Stimulated activated CD8-positive, alpha-beta memory T cell treated with anti-CD3 and anti-CD28 coated beads, Interleukin-12 subunit alpha, Interleukin-12 subunit beta, amount 100 ng/mL, for 24 hours (primary cell): ENCODE measurements around the gene AEN.

Experiments used
- DNase-seq: peaks from one replicate; pipeline ENCODE4 v3.0.0-alpha.2; 2020; ENCODE audit errors: extremely low read depth

The AEN gene

DNA sequence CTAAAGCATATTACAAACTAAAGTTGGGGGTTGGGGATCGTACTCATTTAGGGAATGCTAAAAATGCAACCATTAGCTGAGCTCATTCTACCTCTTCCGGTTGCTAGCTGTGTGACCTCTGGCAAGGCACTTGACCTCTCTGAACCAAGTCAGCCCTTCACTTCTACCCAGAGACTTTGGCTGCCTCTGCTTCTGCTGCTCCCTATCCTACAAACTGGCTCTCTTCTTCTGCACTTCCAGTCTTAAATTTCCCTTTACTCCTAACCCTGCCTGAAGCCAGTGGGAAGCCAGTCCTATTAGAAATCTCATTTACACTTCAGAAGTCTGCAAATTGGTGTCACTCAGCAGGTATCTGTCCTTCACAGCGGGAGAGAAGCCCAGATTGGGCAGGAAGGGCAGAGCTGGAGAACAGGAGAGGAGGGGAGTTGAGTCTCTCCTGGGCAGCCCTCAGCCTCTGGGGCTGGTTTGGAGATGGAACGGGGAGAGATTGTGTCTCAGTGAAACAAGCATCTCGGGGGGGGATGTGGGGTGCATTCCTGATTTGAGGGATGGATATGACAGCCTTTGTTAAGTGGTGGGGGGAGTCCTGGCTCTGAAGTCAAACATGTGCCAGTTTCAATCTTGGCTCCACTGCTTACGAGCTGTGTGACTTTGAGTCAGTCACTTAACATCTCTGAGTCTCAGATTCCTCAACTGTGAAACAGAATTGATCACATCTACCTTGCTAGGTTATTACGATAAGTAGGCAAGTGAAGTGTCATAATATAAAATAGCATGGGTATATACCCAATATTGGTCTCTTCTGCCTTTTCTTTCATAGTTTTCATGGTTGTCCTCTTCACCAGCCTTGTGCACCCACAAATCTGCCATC, 7.8 kb upstream of the AEN start:
- no peak for DNase-seq

DNA sequence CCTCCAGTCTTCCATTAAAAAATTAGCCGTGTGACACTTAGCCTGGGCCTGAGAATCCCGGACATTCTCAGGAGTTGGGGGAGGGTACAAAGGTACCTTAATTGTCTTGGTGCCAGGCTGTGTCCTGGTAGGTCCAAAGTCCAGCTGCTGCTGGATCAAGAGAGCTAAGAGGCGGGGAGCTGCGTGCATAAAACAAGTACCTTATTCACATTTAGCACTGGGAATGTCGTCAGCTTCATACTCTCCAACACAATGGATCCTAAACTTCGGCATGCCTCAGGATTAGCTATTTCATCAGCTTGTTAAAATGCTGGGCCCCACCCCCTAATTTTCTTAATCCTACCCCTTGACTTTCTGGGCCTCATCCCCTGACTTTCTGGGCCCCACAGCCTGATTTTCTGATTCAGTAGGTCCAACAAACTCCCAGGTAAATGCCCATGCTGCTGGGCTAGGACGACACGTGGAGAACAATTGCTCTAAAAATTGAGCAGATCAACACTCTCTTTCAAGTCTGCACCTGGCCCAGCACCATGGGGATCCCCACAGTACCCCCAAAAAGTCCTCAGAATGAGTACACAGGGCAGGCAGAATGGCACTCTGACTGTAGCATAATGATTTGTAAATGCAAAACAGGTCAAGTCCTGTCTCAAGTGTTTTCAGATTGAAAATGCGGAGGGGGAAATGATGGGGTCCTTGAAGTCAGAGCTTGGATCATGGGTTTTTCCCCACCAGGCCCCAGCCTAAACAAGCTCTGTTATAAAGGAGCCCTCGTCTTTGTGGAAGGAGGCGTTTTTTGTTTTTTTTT, 5.6 kb upstream of the AEN start:
- no peak for DNase-seq

DNA sequence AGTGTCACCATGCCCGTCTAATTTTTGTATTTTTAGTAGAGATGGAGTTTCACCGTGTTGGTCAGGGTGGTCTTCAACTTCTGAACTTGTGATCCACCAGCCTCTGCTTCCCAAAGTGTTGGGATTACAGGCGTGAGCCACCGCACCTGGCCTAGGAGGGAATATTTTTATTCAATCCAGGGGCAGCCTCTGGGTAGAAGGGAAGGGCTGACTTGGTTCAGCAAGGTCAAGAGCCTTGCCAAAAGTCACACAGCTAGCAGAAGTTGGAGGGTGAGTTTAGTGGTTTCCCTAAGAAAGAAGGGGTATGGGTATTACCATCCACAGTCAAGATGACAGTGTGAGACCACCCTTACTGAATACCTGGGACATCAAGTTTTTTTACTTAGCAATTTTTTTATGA, 4.9 kb upstream of the AEN start:
- DNase-seq = no peak

DNA sequence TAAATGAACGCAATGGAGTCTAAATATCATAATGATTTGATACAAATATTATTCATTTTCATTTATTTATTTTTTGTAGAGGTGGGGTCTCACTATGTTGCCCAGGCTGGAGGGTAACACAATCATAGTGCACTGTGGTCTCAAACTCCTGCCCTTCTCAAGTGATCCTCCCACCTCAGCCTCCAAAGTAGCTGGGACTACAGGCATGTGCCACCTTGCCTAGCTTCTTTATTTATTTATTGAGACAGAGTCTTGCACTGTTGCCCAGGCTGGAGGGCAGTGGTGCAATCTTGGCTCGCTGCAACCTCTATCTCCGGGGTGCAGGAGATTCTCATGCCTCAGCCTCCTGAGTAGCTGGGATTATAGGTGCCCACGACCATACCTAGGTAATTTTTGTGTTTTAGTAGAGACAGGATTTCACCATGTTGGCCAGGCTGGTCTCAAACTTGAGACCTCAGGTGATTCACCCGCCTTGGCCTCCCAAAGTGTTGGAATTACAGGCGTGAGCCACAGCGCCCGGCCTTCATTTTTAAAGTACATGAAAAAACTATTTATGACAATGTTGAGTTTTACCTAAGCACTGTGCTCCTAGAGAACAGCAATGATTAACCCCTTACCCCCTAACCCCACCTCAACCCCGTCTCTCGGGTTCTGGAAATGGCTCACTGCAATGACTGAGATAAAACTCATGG, 4.0 kb upstream of the AEN start:
- no peak for DNase-seq

DNA sequence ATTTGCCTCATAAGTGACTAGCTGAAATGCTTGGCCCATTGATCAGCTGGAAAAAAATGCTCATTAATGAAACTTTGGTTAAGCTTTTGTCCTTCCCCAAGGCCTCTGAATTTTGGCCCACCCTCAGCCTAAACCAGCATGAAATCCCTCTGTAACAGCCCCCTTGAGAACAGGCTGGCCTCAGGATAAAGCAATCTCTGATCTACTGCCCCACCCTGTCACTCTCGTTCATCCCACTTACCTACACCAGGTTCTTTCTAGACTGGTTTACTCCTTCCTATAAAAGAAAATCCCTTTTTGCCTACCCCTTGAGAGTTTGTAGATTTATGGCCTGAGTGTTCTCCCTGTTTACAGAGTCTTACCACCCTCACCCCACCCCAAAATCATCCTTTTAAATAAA, 3.4 kb upstream of the AEN start:
- DNase-seq = no peak

DNA sequence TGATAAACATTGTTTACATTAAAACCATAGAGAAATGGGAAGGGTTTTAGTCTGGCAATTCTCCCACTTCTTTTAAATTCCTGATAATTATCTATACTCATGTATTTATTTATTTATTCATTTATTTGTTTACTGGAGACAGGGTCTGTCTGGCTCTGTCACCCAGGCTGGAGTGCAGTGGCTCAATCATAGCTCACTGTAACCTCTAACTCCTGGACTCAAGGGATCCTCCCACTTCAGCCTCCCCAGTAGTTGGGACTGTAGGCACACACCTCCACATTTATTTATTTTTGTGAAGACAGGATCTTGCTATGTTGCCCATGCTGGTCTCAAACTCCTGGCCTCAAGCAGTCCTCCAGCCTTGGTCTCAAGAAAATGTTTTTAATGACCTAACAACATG, 2.5 kb upstream of the AEN start:
- no peak for DNase-seq

DNA sequence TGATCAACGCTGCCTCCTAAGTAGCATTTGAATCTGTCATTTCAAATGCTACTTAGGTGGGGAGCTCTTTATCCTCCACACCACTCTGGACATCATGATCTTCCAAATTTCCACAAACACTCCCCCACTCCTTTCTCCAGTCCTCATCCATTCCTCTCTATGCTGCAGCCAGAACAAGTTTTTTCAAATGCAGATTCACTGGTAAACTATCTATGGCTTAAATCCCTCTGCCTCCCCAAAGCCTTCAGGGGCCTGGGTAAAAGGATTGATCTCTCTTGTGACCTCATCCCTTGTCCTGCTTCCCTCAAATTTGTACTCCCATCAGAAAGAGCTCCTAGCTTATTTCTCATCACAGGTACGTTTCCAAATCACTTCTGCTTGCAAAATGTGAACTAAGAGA, 1.3 kb upstream of the AEN start:
- no peak for DNase-seq

DNA sequence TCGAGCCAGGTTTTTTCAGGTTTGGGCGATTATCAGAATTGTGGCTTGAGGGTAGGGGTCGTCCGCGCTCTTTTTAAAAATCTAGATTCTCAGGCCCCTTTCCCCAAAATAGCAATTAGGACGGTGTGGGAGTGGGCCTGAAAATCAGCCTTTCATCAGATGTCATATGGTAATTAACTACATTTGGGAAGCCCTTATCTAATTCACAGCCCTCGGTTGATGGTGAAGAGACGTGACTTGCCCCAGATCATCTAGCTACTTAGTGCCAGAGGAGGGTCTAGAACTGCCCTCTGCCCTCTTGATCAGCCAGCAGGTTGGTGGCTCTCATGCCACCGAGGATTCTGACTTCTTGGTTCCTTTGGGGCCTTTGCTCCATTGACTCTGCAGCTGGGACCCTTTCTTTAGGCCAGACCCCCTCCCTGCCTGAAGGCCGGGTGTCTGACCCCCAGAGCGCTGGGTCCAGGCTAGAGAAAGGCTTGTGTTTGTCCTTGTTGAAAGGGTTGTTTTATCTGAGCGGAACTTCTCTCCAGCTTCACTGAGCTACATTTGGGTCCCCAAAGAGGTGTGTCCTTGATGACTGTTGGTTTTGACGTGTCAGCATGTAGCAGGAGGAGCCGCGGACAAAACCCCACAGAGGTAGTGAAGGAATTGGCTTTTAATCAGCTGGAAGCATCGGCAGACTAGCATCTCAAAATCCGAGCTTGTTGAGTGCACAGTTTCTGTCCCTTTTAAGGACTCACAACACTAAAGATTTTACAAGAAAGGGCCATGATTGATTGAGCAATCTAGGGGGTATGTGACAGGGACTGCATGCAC, 857 bp downstream of the AEN start:
- no peak for DNase-seq

DNA sequence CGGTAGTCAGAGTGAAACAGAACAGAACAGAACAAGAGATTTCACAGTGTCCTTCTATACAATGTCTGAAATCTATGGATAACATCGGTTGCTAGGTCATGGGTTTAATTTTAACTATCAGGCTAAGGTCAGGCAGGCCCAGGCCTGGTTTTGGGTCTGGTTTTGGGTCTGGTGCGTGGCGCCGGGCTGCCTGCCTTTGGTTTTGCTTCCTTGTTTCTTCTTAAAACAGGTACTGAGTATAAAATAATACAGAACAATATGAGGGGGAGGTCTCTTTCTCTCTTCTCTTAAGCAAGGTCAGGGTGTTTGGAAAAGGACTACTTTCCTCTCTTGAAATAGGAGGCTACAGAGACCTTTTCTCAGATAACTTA, 1.4 kb downstream of the AEN start:
- DNase-seq = no peak

DNA sequence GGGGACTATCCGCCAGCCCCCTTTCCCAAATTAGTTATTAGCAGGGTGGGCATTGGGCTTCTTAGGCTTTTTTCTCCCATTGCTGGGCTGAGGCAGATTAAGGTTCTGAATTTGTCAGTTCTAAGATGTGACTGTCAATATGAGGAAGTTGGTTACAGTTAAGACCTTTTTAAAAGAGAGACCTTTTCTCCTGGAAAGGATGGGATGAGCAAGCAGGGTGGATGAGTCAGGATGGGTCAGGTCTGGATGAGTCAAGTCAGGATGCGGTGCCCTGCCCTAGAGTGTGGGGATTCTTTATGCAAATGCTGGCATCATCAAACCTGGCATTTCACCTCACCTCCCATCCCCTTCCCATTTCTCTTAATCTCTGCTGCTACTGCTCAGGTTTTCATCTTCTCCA, 1.9 kb downstream of the AEN start:
- no peak for DNase-seq

DNA sequence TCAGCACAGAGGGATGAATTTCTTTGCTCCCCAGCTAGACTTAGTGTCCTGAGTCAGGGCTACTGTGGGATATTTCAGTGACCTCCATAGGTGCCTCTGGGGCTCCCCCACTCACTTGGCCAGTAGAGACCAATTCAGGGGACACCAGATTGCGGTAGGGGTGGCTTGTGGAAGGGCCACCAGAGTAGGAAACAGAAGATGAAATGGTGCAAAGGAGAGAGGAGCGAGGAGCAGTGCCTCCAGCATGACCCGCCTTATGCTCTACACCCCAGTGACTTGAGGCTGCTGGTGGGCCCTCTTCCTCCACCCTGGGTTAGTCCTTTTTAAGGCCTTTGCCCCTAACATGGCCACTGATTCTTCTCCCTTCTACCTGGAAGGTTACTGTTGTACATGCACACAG, 2.5 kb downstream of the AEN start:
- DNase-seq = no peak

DNA sequence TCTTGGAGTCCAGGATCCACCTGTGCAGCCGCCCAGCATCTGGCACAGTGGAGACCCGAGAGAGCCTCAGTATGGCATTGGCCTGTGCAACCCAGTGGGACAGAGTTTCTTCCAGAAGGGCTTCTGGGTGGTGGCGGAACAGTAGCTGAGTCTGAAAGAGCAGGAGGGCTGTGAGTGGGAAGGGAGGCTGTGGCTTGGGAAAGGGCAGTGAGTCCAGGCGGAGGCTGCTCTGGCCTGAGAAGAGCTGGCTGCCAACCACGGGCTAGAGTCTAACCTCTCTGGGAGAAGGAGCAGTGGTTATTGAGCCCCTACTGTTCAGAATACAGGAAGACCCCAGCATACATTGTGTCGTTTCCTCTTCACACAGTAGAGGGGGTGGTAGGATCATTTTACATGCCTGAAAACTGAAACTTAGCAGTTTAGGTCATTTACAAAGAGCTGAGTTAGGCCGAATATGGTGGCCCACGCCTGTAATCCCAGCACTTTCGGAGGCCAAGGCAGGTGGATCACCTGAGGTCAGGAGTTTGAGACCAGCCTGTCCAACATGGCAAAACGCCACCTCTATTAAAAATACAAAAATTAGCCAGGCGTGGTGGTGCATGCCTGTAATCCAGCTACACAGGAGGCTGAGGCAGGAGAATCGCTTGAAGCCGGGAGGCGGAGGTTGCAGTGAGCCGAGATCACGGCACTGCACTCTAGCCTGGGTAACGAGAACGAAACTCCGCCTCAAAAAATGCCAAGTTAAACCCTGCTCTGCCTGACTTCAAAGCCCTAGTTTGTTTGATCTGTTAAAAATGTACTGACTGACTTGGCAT, 3.2 kb downstream of the AEN start:
- DNase-seq = no peak

DNA sequence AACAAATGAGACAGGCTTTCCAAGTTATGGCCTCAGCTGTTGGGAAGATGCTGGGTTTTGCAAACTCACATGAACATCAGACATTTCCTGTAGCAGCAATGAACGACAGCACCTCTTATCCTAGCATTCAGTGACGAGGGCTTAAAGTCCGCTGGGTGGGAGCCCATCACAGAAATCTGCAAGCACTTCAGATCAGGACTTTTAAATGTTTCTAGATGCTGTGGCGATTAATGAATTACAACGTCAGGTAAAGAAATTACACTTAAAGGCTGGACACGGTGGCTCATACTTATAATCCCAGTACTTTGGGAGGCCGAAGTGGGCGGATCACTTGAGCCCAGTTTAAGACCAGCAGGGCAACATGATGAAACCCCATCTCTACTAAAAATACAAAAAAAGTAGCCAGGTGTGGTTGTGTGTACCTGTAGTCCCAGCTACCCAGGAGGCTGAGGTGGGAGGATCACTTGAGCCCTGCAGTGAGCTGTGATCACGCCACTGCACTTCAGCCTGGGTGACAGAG, 3.9 kb downstream of the AEN start:
- DNase-seq = no peak

DNA sequence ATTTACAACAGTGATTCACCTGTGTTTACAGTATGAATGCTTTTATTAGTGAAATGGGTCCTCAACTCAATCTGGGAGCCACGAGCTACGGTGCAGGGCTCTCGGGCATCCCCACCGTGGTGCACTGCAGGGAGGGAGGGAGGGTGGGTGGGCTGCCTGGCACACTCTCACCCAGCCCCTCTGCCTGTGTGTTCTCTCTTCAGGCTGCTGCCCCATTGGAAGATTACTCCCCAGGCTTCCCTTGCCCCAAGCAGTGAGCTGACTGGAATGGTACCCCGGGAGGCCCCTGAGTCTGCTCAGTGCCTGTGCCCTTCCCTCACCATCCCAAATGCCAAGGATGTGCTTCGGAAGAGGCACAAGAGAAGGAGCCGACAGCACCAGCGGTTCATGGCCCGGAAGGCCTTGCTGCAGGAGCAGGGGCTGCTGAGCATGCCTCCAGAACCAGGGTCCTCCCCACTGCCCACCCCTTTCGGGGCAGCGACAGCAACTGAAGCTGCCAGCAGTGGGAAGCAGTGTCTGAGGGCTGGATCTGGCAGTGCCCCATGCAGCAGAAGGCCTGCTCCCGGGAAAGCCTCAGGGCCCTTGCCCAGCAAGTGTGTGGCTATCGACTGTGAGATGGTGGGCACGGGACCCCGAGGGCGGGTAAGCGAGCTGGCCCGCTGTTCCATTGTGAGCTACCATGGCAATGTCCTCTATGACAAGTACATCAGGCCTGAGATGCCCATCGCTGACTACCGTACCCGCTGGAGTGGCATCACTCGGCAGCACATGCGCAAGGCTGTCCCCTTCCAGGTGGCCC, 5.0 kb downstream of the AEN start:
- DNase-seq = no peak

DNA sequence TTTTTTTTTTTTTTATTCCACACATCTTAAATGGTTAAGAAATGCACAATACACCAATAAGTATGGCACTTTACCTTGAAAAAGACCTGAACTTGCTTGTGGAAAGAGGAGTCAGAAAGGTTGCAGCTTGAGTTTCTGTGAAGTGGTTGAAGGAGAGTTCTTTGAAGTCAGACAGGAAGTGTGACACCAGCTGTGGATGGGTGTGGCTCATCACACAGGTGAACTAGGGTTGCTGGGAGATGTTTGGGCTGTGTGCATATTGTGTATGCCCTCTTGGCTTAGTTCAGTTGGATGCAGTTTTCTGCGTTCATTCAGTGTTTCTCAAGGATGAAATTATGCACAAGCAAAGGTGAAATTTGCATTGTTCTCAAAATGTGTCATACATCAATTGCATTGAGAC, 6.3 kb downstream of the AEN start:
- DNase-seq = no peak

DNA sequence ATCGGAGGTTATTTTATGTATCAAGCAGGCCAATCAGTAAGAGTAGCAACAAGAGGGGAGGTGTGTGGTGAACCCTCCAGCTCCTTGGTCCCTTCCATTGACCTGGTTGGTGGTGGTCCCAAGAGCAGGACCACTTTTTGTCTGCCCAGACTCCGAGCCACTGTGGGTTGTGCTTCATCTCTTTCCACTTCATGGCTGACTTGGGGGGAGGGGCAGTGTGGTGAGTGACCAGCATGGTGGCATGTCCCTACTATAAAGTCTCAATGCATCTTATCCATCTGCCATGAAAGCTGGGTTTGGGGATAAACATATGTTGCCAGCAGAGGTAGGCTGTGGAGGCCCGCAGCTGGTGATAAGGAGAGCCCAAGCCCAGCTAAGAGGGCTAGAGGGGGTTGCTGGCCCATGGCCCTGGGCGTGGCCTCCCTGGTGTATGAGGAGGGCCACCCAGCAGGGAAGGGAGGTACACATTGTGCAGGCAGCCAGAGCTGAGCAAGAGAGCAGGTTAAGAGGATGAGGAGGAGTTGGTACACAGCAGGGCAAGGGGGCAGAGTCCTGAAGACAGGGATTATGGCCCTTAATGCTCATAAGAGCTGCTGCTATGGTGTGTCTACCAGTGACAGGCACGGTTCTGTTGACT, 7.0 kb downstream of the AEN start:
- no peak for DNase-seq

DNA sequence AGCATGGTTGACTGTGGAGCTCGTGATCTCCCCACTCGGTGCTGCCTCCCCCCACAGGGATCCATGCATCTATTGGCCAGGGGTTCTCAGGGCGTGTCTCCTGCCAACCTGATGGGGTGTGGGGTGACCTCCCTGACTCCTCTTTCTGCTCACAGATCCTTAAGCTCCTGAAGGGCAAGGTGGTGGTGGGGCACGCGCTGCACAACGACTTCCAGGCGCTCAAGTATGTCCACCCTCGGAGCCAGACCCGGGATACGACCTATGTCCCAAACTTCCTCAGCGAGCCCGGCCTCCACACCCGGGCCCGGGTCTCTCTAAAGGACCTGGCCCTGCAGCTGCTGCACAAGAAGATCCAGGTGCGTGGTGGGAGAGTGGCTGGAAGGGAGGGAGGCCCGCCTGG, 7.9 kb downstream of the AEN start:
- DNase-seq = no peak

DNA sequence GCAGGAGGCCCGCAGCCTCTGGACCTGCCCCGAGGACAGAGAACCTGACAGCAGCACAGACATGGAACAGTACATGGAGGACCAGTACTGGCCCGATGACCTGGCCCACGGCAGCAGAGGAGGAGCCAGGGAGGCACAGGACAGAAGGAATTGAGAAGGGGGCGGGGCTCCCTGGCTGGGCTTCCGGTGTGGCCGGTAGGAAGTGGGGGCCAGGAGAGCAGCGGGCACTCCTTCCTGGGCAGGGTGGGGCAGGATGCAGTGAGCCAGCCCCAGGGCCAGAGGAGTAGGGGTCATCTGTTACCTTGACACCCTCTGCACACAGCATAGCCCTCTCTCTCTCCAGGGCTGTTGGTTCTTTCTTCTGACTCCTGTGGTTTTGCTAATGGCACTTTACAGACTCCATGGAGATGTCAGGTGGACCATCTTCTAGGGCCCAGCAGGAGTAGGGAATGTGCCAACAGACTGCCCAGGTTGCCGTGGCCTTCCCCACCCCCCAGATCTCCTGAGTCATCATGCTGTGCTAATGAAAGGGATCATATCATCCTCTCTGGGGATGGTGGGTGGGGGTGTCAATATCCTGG, 9.1 kb downstream of the AEN start:
- DNase-seq = no peak
